Activated CD8-positive, alpha-beta memory T cell treated with anti-CD3 and anti-CD28 coated beads, Interleukin-2, amount 50 U/mL, for 1 hour (primary cell): ENCODE measurements around the gene COL28A1.

Experiments used
- DNase-seq: peaks from one replicate; pipeline ENCODE4 v3.0.0-alpha.2; 2020; ENCODE audit errors: extremely low read depth

COL28A1 gene

DNA sequence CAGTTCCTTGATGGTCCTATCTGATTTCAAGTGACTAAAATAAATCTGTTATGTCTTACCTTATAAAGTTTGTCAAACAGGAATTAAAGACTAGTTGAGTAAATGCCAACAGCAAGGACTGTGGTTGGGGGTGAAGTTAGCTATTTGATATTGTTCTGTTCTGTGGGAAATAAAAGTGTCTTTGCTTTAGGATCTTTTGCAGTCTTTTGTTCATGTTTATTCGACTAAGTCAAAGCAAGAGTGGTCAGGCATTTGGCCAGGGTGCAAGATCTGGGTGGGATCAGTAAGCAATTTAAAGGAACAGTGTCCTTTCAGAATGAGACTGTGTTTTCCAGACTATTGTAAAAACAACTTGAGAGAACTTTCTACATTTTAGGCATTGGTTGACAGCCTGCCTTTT is at the start of gene COL28A1:
Gene COL28A1 (minus strand): TSS at position 183 of the 400 bp plus-strand sequence. CDS start 2,998 bp downstream, outside the sequence.
- no peak for DNase-seq

GRCh38 chr7:7584653-7585052 is 49.0 kb upstream of the COL28A1 start:
- no peak for DNase-seq

GRCh38 chr7:7583731-7584130 is 48.1 kb upstream of the COL28A1 start:
- DNase-seq, result no peak

- no peak for DNase-seq
Observed at GRCh38 chr7:7582596-7582995, 46.9 kb upstream of the COL28A1 start.

- DNase-seq, result no peak
Observed at GRCh38 chr7:7581531-7582179, 46.0 kb upstream of the COL28A1 start.

- no peak for DNase-seq
Observed at GRCh38 chr7:7579638-7580037, 44.0 kb upstream of the COL28A1 start.

- DNase-seq, result no peak
Observed at GRCh38 chr7:7577888-7578287, 42.2 kb upstream of the COL28A1 start.

DNA sequence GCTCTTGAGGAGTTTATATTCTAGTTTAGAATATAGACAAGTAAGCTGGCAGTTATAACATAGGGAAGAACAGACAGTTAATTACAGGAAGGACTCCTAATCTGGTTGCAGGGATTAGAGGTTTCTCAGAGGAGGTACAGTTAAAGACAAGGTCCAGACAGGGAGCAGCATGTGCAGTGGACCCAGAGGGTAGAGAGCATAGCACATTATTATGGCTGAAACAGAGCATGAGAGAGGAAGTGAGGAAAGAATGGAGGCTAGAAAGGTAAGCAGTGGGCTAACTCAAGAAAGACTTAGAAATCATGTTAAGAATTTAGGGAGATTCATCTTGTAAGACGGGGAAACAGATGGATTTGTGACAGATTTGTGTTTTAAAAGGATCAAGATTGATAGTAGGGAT is 40.7 kb upstream of the COL28A1 start:
- no peak for DNase-seq

GRCh38 chr7:7573701-7574100 is 38.0 kb upstream of the COL28A1 start:
- no peak for DNase-seq

DNA sequence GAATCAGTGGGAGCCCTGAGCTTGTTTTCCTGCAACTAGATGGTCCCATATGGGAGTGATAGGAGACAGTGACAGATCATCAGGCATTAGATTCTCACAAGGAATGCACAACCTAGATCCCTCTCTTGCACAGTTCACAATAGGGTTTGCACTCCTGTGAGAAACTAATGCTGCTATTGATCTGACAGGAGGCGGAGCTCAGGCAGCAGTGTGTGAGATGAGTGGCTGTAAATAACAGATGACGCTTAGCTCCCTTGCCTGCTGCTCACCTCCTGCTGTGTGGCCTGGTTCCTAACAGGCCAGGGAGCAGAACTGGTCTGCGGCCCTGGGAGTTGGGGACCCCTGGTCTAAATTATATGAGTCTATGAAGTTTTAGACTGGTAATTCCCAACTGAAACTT is 34.9 kb upstream of the COL28A1 start:
- DNase-seq, result no peak

- DNase-seq, result no peak
Observed at GRCh38 chr7:7569615-7570014, 33.9 kb upstream of the COL28A1 start.

- DNase-seq, result no peak
Observed at GRCh38 chr7:7569081-7569527, 33.4 kb upstream of the COL28A1 start.

DNA sequence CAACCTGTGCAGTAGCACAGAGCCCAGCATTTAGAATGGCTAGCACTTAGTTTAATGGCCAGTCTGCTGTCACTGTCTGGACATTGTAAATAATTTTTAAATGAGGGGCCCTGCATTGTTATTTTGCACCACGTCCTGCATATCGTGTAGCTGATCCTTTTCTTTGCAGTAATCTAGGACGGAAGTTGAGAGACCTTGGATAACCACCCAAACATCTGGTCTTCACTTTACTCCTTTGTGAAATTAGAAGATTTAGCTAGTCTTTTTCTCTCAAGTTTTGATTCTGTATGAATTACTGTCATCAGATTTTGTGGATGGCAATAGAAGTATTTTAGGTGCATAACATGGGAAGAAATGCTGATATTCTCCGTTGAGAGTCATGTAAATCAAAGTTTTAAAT is 32.9 kb upstream of the COL28A1 start:
- no peak for DNase-seq

DNA sequence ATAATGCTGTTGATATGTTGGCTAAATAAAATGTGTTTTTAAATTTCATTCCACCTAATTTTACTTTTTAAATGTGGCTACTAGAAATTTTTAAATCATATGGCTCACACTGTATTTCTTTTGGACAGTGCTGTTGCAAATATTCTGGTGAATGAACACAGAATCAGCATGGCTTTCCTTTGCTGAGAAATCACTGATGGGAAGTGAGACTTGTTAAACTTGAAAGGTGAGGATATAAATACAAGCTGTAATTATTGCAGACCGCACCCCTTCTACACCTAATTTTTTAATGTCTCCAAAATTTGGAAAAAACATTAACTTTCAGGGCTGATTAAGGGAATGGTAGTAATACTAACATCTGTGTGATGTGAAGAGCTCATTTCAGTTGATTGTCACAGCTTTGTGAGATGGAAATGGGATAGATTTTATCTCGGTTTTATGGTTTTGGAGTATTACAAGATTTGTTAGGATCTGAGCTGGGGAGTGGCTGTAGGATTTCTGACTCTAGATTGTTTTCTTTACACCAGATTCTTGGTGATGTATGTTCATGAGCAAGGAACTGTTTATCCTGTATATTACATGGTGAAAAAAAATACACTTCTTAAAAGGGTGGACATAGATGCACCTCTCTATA is 32.3 kb upstream of the COL28A1 start:
- DNase-seq, result no peak

GRCh38 chr7:7566651-7567611 is 31.3 kb upstream of the COL28A1 start, which contains the start of gene MIOS:
Gene MIOS, plus strand, starts transcription at chr7:7566884. Its CDS starts 5,592 bp downstream, at chr7:7572476.
- peak; percentile 44 for DNase-seq

- DNase-seq, result no peak
Observed at GRCh38 chr7:7565746-7566650, 30.3 kb upstream of the COL28A1 start.

DNA sequence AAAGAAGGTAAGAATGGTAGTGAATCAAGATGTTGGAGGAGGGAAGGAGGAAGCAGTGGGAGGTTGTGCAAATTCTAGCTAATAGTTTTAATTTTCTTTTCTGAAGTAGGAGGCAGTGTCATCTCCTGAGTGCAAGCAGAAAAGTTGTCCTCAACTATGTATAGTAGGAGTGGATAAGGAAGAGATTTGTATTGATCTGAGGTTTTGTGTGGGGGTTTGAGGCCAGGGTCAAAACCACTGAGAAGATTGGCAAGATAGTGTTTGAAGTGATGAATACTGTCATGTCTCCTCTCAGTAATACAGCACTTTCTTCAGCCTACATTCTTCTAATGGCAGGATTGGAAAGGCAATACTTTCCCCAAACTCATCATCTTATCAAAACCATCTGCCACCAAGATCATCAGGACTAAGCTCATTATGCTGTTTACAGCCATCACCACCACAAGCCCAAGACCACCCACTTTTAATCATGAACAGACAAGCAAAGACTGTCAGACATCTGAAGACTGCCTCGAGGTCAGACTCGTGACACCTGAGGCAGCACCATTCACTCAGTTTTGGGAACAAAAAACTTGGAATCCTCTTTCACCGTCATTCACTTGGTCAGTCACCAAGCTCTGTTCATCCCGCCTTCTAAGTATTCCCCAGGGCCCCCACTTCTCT is 29.5 kb upstream of the COL28A1 start:
- no peak for DNase-seq

GRCh38 chr7:7564323-7564780 is 28.7 kb upstream of the COL28A1 start:
- no peak for DNase-seq

GRCh38 chr7:7563813-7564212 is 28.1 kb upstream of the COL28A1 start:
- DNase-seq, result no peak

GRCh38 chr7:7563269-7563668 is 27.6 kb upstream of the COL28A1 start:
- no peak for DNase-seq

DNA sequence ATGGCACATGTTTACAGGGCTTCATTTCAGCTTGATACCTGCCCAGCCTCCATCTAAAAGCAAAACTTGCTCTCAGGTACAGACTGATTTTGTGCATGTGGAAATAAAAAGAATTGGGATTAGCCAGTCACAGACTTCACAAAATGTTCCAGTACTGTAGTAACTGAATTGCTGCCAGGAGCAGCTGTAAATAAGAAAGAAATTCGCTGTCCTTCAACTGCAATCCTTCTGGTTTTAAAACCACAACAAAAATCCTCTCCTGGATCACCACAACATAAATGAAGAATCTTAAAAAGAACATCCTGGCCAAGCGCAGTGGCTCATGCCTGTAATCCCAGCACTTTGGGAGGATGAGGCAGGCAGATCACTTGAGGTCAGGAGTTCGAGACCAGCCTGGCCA is 27.1 kb upstream of the COL28A1 start:
- DNase-seq, result no peak
